ENCODE measurements around the gene EPN1.

EPN1 gene

DNA sequence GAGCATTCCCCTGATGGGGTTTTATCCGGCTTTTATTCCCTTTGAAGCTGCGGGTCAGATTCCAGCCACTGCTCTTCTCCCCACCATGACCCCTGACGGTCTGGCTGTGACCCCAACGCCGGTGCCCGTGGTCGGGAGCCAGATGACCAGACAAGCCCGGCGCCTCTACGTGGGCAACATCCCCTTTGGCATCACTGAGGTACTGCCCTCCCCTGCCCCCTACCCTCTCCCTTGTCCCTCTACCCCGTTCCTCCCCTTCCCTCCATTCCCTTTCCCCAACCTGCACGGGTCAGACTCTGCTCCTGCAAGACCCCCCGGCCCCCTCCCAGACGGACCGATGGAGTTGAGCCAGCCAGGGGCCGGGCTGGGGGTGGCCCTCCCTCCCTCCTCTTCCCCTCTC lies 14.0 kb upstream of the EPN1 start:
- no peak for DNase-seq

DNA sequence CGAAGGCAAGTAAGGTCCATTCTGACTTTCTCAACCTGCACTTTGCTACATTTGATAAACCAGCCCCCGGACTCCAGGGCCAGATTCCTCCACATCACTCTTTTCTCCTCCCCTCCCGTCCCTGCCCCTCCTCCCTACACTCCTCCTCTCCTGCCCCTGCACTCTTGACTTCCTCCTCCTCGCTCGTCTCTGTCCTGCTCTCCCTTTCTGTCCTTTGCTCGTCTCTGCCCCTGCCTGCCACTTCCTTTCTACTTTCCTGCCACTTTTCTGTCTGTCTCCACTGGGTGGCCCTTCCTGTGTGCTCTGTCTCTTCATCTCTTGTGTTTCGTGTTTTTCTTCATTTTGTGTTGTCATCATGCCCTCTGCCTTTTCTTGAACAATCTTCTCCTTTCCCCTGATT lies 13.2 kb upstream of the EPN1 start:
- no peak for DNase-seq

DNA sequence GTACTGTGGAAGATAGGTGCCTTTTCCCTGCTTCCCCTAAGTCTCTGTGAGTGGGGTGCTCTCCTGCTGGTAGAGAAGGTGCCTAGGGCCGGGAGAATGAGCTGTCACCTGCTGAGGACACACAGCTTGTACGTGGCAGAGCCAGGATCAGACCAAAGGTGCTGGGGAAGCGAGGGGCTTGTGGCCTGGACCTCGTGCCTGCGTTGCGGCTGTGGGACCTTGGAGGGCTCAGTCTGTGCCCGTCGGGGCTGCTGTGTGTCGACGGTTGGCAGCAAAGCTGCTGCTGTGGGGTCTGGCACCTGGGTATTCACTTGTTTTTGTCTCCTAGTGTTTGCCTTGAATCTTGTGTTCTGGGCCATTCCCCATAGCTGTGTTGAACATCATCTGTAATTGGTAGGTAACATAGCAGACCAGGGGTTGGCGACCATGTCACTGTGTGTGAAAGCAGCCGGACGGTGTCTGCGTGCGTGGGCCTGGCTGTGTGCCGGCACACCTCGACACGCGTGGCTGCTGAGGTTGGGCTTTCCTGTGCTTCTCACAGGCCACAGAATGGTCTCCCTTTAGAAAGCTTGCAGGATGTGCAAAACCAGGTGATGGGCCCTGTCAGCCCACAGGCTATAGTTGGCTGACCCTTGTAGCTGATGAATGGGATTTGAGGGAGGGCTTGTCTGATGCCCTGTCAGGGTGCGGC lies 11.0 kb upstream of the EPN1 start:
- DNase-seq, result no peak

DNA sequence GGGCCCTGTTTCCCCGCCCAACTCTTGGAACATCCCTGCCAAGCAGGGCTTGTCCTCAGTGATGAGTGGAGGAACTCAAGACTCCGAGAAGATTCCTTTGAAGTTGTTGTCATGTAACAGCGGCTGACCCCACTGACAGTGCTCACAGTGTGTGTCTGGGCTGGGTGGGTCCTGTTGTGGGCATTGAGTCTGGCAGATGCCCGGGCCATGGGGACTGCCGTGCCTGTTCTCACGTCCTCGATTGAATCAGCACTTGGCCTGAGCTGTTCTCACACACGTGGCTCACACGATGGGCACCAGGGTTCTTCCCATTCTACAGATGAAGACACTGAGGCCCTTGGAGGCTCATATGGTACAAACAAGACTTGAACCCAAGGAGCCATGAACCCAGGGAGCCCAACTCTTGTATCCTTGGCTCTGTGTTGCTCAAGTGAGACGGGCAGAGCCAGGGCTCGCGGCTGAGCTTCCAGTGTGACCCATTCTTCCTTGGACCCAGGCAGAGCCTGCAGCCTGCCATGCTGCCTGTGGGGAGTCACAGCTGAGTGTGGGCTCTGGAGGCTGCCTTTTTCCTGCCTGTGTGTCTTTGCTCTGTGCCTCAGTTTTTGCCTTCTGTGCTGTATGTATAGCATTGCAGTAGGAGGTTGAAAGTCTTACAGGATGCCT lies 8.6 kb upstream of the EPN1 start:
- no peak for DNase-seq

DNA sequence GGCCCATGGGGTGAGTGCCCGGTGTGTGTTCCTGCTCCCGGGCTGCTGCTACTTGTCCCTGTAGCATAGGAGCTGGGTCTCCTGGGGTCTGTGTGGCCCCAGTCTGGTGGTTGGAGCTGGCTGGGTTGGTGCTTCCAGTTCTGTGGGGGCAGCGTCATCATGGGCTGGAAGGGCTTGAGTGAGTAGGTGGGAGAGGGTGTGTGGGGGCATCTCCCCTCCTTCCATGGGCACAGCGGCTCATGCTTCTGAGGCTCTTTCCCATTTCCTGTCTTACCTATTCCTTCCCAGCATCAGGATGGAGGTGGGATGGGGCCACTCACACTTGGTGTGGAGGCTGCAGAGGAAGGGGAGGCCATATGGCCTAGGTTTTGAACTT lies 8.0 kb upstream of the EPN1 start:
- no peak for DNase-seq

DNA sequence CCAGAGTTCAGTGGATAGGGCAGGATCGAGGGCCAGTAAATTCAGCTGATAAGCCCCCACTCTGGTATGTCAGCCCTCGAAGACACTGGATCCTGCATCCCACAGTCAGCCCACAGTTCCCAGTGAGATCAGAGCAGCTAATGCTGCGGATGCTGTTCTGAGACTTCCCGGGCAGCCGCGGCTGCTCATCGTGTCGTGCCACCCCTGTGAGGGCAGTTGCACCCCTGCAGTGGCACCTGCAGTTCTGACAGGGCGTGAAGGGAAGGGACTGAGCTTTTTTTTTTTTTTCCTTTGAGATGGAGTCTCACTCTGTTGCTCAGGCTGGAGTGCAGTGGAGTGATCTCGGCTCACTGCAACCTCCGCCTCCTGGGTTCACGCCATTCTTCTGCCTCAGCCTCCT lies 7.5 kb upstream of the EPN1 start:
- DNase-seq, result no peak

DNA sequence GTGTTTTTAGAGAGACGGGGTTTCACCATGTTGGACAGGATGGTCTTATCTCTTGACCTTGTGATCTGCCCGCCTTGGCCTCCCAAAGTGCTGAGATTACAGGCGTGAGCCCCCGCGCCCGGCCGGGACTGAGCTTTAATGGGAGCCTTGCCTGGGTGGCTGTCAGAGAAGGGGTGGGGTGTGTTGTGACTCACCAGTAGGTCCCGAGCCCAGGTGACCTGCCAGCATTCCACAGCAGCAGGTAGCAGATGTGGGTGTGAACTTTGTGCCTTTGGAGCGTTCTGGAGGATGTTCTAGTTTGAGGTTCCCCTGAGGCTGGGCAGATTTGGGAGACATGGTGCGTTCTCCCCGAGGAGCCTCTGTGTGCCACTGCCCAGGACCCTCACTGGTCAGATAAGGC lies 7.1 kb upstream of the EPN1 start:
- no peak for DNase-seq

DNA sequence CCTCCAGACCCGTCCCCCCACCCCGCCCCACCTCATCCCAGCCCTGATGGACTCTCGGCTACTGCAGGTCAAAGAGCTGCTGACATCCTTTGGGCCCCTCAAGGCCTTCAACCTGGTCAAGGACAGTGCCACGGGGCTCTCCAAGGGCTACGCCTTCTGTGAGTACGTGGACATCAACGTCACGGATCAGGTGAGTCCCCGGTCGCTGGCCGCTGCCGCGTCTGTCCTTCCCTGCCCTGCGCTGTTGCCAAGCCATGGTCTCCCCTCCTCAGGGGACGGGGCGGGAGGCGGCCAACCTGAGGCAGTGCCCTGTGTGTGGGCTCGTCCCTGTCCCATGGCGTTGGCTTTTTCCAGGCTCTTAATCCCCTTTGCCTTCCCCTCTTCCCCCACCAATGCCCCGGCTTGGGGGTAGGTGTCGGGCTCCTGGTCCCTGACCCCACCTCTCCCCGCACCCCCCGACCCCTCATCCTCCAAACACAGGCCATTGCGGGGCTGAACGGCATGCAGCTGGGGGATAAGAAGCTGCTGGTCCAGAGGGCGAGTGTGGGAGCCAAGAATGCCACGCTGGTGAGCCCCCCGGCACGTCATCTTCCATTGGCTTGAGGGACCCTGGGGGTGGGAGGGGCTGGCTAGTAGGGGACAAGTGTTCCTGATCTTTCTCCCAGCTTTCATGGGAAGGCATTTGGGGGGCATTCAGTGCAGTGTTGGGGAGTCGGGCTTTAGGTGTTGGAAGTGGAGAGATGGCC lies 6.2 kb upstream of the EPN1 start:
- no peak for DNase-seq

DNA sequence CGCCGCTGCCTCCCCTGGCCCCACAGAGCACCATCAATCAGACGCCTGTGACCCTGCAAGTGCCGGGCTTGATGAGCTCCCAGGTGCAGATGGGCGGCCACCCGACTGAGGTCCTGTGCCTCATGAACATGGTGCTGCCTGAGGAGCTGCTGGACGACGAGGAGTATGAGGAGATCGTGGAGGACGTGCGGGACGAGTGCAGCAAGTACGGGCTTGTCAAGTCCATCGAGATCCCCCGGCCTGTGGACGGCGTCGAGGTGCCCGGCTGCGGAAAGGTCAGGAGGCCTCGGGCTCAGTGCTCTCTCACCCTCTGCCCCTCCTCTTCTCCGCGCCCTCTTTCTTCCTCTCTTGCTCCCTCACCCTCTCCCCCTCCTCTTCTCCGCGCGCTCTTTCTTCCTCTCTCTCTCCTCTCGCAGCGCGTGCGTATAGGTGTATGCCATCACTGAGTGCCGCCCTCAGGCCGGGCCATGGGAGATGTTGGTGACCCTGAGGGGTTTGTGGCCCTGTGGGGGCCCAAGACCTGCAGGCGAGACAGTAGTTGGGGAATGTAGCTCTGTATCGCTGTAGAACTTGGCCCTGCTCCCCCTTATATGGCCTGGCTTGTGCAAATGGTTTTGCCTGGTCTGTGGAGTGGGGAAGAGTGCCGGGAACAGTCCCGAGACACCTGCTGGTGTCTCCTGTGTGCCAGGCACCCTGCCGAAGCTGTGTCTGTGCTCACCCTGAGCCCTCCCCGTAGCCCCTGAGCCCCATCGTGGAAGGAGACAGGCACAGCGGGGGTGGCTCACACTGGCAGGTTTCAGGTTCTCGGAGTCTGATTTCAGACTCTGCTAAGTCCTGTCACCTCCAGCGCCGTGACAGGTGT lies 5.4 kb upstream of the EPN1 start:
- no peak for DNase-seq

DNA sequence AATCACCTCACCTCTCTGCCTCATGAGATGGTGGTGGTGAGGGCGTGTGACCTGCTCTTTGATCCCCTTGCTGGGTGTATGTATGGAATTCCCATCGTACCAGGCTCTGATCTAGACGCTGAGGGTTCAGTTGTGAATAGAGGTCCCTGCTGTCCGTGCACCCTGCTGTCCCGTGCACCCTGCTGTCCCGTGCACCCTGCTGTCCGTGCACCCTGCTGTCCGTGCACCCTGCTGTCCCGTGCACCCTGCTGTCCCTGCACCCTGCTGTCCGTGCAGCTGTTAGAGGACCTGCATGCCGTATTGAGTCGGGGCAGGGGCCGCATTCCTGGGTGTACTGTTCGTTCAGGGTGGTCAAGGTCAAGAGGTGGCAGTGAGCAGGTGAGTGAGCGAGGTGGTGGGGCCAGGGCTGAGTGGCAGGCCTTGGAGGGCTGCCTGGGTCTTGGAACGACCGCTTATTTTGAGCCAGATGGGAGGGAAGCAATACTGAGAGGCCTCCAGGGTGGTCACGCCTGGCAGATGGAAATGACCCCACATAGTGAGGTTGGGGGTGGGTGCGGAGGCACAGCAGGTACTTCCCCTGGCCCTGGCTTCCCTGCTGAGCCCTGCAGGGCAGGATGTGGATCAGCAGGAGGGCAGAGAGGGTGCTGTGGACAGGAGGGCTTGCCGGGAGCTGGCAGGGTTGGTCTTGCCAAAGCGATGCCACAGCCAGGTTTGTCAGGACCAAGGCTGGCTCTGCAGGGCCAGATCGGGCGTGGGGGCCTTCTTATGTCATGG lies 4.6 kb upstream of the EPN1 start:
- peak in 2 of 3 experiments; percentile 13 to 19 for DNase-seq

DNA sequence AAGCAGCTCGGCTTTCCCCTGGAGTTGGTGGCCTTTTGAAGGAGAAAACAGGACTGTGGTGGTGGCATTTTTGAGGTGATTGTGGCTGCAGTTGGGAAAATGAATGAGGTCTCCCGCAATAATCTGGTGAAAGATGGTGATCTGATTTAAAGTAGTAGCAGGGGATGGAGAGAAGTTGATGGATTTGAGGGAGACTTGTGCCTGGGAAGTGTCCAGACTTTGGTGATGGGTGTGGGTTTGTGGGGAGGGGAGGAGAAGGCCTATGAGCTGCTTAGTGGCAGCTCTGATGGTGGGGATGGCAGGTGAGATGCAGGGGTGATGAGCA lies 4.0 kb upstream of the EPN1 start:
- no peak for DNase-seq

DNA sequence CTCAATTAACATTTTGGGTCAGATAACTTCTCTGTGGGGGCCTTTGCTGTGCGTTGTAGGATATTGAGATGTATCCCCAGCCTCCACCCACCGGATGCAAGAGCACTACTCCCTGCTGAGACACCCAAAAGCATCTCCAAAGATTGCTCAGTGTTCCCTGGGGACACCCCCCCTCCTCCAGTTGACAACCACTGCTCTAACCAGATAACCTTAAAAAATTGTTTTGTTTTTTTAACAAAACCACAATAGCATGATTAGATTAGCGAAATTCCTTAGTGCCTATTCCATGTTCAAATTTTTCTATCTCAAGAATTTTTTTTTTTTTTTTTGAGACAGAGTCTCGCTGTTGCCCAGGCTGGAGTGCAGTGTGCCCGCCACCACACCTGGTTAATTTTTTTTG lies 2.6 kb upstream of the EPN1 start:
- no peak for DNase-seq

DNA sequence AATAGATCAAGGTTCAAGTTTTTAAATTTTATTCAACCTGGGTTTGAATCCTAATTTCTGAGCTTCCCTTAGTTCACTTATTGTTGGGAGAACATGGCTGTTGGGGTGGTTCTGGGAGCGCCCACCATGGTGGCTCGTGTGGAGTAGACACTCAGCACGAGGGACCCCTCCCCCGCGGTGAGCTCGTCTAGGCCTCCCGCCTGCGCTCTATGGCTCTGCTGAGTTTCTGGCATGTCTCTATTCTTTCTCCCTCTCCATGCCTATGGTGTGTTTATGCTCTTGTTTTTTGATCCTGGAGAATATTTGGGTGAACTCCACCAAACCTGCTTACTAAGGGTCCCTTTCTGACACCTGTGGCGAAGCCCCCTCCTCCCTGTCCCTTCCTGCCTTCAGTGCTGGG lies 1.6 kb upstream of the EPN1 start:
- no peak for DNase-seq

DNA sequence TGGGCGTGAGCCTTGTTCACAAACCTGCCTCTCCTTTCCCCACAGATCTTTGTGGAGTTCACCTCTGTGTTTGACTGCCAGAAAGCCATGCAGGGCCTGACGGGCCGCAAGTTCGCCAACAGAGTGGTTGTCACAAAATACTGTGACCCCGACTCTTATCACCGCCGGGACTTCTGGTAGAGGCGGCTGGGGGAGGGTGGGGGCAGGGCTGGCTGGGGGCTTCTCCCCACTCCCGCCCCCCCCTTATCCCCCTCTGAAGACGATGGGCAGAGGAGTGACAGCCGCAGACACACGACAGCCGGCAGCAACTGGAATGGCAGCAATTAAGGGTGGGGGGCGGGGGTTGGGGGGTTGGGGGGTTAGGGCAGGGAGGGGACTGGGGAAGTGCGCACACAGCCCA lies 1.1 kb upstream of the EPN1 start:
- DNase-seq, result no peak

DNA sequence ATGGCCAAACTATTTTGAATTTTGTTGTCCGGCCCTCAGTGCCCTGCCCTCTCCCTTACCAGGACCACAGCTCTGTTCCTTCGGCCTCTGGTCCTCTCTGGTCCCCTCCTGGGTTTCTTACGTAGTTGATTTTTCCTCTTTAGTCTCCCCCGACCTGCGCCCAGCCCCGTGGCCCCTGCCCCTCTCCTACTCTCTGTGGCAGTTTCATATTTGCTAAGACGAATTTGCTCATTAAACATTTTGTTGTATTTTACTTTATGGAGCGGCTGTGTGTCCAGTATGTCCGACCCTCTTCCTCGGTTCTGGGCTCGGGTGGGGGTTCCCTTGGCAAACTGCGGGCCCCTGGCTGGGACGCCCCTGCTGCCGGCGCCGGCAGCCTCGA lies 576 bp upstream of the EPN1 start:
- peak in 1 of 3 experiments; percentile 31 for DNase-seq

DNA sequence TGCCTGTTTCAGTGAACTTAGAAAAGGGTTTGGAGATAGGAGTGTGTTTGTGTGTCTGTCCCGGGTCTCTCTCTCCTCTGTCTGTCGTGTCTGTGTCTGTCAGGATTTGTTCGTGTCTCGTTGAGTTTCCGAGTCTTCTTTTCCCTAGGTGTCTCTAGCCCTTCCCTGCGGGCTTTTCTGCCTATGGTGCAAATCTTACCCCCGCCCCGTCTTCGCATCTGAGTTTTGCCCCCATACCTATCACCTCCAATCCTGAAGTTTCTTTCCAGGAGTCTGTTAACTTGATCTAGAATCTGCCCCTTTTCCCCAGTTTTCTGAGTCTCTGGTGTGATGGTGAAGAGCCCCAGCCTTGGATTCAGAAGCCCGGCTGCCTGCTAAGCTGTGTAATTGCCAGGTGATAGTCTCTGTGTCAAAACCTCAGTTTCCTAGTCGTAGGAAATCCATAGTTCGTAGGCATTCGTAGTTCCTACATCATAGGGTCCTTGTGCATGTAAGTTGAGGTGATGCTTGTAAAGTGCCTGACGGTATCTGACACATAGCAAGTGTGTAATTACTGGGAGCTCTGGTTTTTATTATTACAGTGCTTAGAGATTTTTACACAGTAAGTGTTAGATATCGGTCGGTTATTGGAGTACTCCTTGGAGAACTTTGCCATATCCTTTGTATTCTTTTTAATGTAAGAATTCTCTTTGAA lies 782 bp downstream of the EPN1 start:
- DNase-seq, result no peak

DNA sequence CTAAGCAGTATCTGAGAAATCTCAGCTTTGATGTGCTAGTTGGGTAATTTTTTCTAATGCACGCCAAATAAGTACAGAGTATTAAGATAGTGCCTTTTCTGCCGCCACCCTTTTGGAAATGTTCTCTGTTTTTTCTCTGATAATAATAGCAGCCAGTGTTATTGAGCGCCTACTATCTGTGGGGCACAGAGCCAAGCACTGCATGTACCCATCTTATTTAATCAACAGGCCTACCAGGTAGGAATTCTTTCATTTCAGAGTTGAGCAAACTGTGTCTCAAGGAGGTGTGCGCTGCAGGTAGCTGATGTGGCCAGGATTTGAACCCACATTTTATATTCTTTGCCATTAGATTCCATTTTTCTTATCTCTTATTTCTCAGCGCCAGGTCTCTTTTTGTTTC lies 1.4 kb downstream of the EPN1 start:
- no peak for DNase-seq

DNA sequence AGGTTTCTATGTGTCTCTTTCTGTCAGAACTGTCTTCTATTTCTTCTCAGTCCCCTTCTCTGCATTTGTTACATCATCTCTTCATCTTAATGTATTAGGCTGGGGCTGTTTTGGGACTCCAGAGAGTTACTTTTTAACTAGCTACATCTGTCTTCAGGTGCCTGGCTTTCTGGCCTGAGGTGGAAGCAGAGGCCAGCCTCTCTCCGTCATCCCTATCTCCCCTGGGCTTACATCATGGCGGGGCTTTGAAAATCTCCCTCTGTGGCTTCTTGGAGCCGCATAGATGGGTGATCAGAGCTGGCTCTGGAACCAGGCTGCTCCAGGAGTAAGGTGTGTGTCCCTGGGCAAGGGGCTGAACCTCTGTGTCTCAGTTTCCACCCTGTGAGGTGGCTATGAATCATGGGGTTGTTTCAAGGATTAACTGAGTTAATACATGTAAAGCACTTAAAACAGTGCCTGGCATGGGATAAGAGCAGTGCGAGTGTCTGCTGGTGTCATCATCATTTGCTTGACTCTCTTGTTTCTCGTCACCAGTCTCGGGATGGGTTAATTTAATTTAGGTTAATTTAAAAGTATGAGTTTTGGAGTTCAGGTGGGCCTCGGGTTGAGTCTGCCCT lies 2.0 kb downstream of the EPN1 start:
- no peak for DNase-seq

DNA sequence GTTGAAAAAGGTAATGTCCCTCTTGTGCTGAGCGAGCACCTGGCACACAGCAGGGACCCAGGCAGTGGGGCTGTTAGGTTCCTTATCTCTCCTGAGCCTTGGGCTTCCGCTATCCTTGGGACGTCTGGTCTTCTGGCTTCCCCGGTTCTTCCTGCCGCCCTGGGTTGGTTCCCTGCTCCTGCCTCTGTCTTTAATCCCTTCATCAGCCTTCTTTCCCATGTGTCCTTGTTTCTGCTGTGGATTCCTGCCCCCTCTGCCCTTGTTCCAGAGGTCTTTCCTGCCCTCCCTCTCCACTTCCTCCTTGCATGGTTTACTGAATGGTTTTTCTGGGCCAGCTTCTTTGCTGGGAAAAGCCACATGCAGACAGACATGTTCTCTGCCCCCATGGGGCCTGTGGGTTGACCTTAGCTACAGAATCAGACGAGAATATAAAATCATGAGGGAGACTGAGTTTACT lies 2.6 kb downstream of the EPN1 start:
- DNase-seq, result no peak

DNA sequence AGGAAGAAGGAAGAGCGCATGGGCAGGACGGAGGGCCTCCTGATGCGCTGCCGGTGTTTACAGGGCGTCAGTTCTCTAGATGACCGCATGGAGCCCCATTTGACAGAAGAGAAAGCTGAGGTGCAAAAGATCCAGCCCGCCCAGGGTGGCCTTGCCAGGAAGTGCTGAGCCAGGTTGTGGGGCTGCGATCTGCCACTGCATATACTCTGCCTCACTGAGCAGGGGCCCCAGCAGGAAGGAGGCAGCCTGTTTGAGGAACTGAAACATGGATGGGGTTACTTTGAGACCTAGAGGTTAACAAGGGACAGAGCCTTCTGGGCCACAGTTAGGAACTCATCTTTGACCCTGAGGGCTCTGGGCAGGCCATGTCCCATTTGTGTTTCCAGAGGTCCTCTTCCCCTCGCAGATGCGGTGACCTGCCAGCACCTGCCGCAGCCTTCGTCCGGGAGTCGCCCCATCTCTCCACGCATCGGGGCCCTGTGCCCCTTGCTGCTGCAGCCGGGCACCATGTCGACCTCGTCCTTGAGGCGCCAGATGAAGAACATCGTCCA lies 3.2 kb downstream of the EPN1 start:
- DNase-seq, result no peak
